ENCODE data around the gene TSFM. TPM values are rescaled to one million over a fixed set of nuclear protein-coding genes. Genes with fewer than 3 reads are reported as not detected.

TSFM gene
- total RNA-seq, 2 experiments from 2014 or later: 25.8 to 26.9 TPM

GRCh38 chr12:57757771-57758170, 24.8 kb upstream of the TSFM start:
- Mint-ChIP-seq H3K27ac (no peak overlapping the region), H3K36me3 (ENCODE audit: low read depth) (peaks cover 38% of the 10 kb centered on the region), H3K27me3 (no peaks in the 10 kb centered on the region), H3K9me3 (no peaks in the 10 kb centered on the region), H3K4me3 (peak overlapping the region; percentile 12), H3K4me1 (ENCODE audit: low read depth) (peaks cover 47% of the 10 kb centered on the region)
- no peak for TF ChIP-seq CTCF (IDR thresholded peaks at IDR 0.05)
- no peak overlapping the region for H3K27ac ChIP-seq (ENCODE audit: low read depth in 1 of 2, low read length in 2 of 2)
- no peaks in the 10 kb centered on the region for H3K27me3 ChIP-seq (ENCODE audit: control insufficient read depth in 1 of 2, insufficient read depth in 2 of 2, low read length in 2 of 2)
- POLR2A ChIA-PET: no interaction called here
- no peaks in the 10 kb centered on the region for H3K9me3 ChIP-seq (ENCODE audit: control insufficient read depth in 1 of 2, insufficient read depth in 1 of 2, low read length in 2 of 2)
- peaks cover 17% of the 10 kb centered on the region for H3K36me3 ChIP-seq (ENCODE audit: insufficient read depth, low read length)
- DNase-seq (no peak), ATAC-seq (ENCODE audit: poor library complexity) (no peak)
- peaks cover 43% of the 10 kb centered on the region for H3K4me1 ChIP-seq (ENCODE audit: insufficient read depth, low read length)
- CTCF ChIA-PET: interaction anchor here (2.2 kb wide), 1 partner anchor 13 kb away, joined by 15 read pairs; the partner anchor contains the start of gene TSPAN31
- intact Hi-C loops (cut with DNase I, micrococcal nuclease): loop anchor here (1.0 to 5.0 kb wide), 3 partner anchors 23 to 147 kb away; no protein-coding TSS in a partner anchor
- H3K4me3 ChIP-seq (ENCODE audit: low read length): no peak overlapping the region

DNA sequence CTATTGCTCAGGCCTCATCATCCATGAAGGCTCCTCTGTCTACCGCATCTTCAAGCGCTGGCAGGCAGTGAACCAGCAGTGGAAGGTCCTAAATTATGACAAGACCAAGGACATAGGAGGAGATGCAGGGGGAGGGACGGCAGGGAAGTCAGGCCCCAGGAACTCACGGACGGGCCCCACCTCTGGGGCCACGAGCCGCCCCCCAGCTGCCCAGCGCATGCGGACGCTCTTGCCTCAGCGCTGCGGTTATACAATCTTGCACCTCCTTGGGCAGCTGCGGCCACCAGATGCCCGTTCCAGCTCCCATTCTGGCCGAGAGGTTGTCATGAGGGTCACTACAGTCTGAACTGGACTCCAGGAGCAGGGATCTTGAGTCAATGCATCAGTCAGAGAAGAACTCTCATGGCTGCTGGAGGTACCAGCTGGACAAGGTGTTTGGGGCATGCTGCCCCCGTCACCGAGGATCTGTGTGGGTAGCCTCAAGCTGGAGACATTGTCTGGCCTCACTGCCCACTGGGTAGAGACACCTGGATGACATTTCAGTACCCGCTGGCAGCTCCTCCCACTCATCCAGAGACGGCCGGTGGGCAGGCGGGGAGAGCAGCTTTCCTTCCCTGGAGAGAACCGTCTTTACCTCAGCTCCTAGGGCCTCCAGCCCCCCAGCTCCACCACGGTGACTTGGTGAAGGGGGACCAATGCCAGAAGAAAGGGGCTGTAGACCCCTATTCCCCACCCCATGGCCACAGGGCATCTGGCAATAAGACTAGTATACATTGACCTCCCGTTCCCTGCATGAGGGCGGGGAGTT, 23.8 kb upstream of the TSFM start:
- Mint-ChIP-seq H3K36me3 (ENCODE audit: low read depth) (peaks cover 38% of the 10 kb centered on the region), H3K27me3 (peaks cover 9% of the 10 kb centered on the region), H3K4me1 (ENCODE audit: low read depth) (peaks cover 45% of the 10 kb centered on the region), H3K9me3 (no peaks in the 10 kb centered on the region), H3K4me3 (peak overlapping the region; percentile 12), H3K27ac (peak overlapping the region; percentile 6)
- Histone ChIP-seq H3K27me3 (ENCODE audit: control insufficient read depth in 1 of 2, insufficient read depth in 2 of 2, low read length in 2 of 2) (no peaks in the 10 kb centered on the region), H3K9me3 (ENCODE audit: control insufficient read depth in 1 of 2, insufficient read depth in 1 of 2, low read length in 2 of 2) (no peaks in the 10 kb centered on the region), H3K27ac (ENCODE audit: low read depth in 1 of 2, low read length in 2 of 2) (no peak overlapping the region), H3K4me3 (ENCODE audit: low read length) (no peak overlapping the region), H3K4me1 (ENCODE audit: insufficient read depth, low read length) (peaks cover 33% of the 10 kb centered on the region), H3K36me3 (ENCODE audit: insufficient read depth, low read length) (peaks cover 17% of the 10 kb centered on the region)
- intact Hi-C loops (cut with DNase I, micrococcal nuclease): loop anchor here (1.0 to 5.0 kb wide), 3 partner anchors 74 to 147 kb away; no protein-coding TSS in a partner anchor
- TF ChIP-seq CTCF (IDR thresholded peaks at IDR 0.05): no peak
- ATAC-seq (ENCODE audit: poor library complexity) (no peak), DNase-seq (peak in 1 of 14 experiments; percentile 30)
- ChIA-PET POLR2A (interaction anchor here (0.6 to 2.6 kb wide), 4 partner anchors 13 to 138 kb away, joined by 3 to 7 read pairs (median 3); partner anchors contain the start of genes EEF1AKMT3 and METTL1), CTCF (interaction anchor here (0.5 to 1.8 kb wide), 10 partner anchors 12 to 147 kb away, joined by 3 to 8 read pairs (median 5); partner anchors contain the start of genes EEF1AKMT3, METTL1, TSFM and TSPAN31)

DNA sequence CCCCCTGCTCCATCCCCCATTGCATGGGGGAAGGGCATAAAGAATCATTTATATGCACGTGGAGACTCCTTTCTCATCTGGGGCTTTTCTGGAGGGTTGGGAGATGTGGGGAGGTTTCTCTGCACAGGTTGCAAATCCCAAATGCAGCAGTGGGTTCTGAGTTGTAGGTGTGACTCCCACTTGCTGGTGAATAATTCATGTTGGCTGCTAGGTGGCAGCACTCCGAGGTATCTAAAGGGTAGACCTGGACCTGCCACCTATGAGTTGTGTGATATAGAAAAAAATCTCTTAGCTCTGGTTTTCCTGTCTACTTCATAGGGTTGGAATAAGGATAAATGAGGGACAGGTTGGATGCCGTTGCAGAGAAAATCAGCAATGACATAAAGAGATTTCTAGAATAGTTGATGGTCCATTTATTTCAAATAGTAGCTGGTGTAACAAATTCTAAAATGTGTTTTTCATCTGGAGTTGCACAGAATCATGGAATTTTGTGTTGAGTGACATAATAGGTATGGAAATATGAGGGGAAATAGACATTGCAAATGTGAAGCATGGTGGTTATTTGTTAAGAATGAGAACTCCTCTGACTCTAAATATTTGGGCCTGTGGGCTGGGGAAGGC, 23.1 kb upstream of the TSFM start:
- peaks cover 17% of the 10 kb centered on the region for H3K27me3 Mint-ChIP-seq
- peaks cover 3 to 4% of the 10 kb centered on the region in 2 experiments for H3K27me3 ChIP-seq (ENCODE audit: control insufficient read depth in 1 of 2, insufficient read depth in 2 of 2, low read length in 2 of 2)
- H3K4me3 Mint-ChIP-seq: peak overlapping the region; percentile 77
- ATAC-seq (ENCODE audit: poor library complexity) (no peak), DNase-seq (peak in 10 of 14 experiments; percentile 28 to 77 (median 42))
- intact Hi-C loops (cut with DNase I, micrococcal nuclease): loop anchor here (1.0 to 5.0 kb wide), 3 partner anchors 73 to 146 kb away; no protein-coding TSS in a partner anchor
- H3K4me1 Mint-ChIP-seq (ENCODE audit: low read depth): peaks cover 45% of the 10 kb centered on the region
- H3K4me3 ChIP-seq (ENCODE audit: low read length): no peak overlapping the region
- CTCF ChIA-PET: interaction anchor here (0.5 to 1.8 kb wide), 9 partner anchors 13 to 146 kb away, joined by 3 to 8 read pairs (median 6); partner anchors contain the start of genes EEF1AKMT3, METTL1, TSFM and TSPAN31
- H3K36me3 ChIP-seq (ENCODE audit: insufficient read depth, low read length): peaks cover 17% of the 10 kb centered on the region
- H3K4me1 ChIP-seq (ENCODE audit: insufficient read depth, low read length): peaks cover 29% of the 10 kb centered on the region
- peak overlapping the region; percentile 6 for H3K27ac Mint-ChIP-seq
- TF ChIP-seq CTCF (IDR thresholded peaks at IDR 0.05): peak; percentile 65
- H3K9me3 Mint-ChIP-seq: no peaks in the 10 kb centered on the region
- POLR2A ChIA-PET: interaction anchor here (0.6 to 2.6 kb wide), 4 partner anchors 13 to 137 kb away, joined by 3 to 7 read pairs (median 3); partner anchors contain the start of genes EEF1AKMT3 and METTL1
- no peak overlapping the region for H3K27ac ChIP-seq (ENCODE audit: low read depth in 1 of 2, low read length in 2 of 2)
- peaks cover 36% of the 10 kb centered on the region for H3K36me3 Mint-ChIP-seq (ENCODE audit: low read depth)
- H3K9me3 ChIP-seq (ENCODE audit: control insufficient read depth in 1 of 2, insufficient read depth in 1 of 2, low read length in 2 of 2): no peaks in the 10 kb centered on the region

Measured in CD4-positive, alpha-beta T cell (primary cell).